GM18519 (cell line): ENCODE data around the gene ZNF888.
"Not testable (repeated sequence)": the region's sequence is repeated elsewhere in the genome, so short reads cannot be mapped to it uniquely, and the experiment has no call there.

ENCODE experiments used
- ATAC-seq: cut with Tn5 transposase; IDR thresholded peaks from one replicate; pipeline ENCODE4 v1.9.1; 2021; ENCODE audit warnings: mild to moderate bottlenecking, moderate library complexity; ENCODE audit not compliant: unreplicated experiment, low FRiP score

ZNF888 gene

GRCh38 chr19:52922841-52923777 lies at the start of gene ZNF888:
TSS of gene ZNF888 (minus strand) at chr19:52923428. CDS start at chr19:52917873, 5,555 bp downstream.
- ATAC-seq: no peak

- no peak for ATAC-seq
Measured at GRCh38 chr19:52967772-52968171, 44.5 kb upstream of the ZNF888 start.

GRCh38 chr19:52963247-52963618 lies 40.0 kb upstream of the ZNF888 start:
- ATAC-seq: no peak

GRCh38 chr19:52962394-52963246 lies 39.4 kb upstream of the ZNF888 start, which contains the start of gene ZNF816:
TSS of gene ZNF816 (minus strand) at chr19:52962881. CDS start at chr19:52956089, 6,792 bp downstream.
- no peak for ATAC-seq

- ATAC-seq: no peak
Measured at GRCh38 chr19:52961981-52962380, 38.8 kb upstream of the ZNF888 start.

GRCh38 chr19:52959613-52960295 lies 36.5 kb upstream of the ZNF888 start:
- ATAC-seq: no peak

- no peak for ATAC-seq
Measured at GRCh38 chr19:52957591-52957990, 34.4 kb upstream of the ZNF888 start.

GRCh38 chr19:52956917-52957316 lies 33.7 kb upstream of the ZNF888 start:
- no peak for ATAC-seq

GRCh38 chr19:52949422-52949821 lies 26.2 kb upstream of the ZNF888 start:
- no peak for ATAC-seq

GRCh38 chr19:52948025-52948770 lies 25.0 kb upstream of the ZNF888 start:
- no peak for ATAC-seq

- ATAC-seq: no peak
Measured at GRCh38 chr19:52946322-52947310, 23.4 kb upstream of the ZNF888 start.

- ATAC-seq: no peak
Measured at GRCh38 chr19:52945652-52946321, 22.6 kb upstream of the ZNF888 start.

- not testable (repeated sequence) for ATAC-seq
Measured at GRCh38 chr19:52944703-52945493, 21.7 kb upstream of the ZNF888 start.

GRCh38 chr19:52943884-52944643 lies 20.8 kb upstream of the ZNF888 start:
- ATAC-seq: no peak

GRCh38 chr19:52943134-52943883 lies 20.1 kb upstream of the ZNF888 start:
- ATAC-seq: no peak
